ENCODE data around the gene LMTK2.
A peak's percentile ranks its signal among the peaks of the same experiment; 100 is the strongest.

Gene LMTK2

DNA sequence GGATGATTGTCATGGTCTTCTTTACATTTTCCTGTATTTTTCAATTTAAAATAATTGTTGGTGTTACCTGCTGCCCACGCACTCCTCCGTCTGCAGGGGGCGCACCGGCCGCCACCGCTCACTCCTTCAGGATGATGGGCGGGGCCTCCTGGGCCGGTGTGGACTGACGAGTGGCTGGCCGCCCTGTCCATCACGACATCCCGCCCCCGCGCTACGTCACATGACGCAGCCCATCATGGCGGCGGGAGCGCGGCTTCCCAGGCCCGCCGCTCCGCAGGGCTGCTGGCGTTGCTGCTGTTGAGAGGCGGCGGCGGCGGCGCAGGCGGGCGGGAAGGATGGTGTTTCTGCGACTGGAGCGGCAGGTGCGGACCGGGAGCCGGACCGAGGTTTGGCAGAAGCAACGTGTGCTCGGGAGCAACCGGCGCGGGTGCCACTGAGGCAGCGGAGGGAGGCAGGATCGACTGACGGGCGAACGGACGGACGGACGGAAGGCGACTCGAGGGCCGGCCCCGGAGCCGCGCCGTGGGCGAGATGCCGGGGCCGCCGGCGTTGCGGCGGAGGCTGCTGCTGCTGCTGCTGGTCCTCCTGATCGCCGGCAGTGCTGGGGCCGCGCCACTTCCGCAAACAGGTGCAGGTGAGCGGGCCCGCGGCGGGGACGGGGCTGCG lies at the start of gene LMTK2:
Gene LMTK2 (plus strand): TSS at position 216 of the 666 bp plus-strand sequence. CDS start 316 bp downstream, at position 532.
- H3K4me3 ChIP-seq (ENCODE audit: low read depth, low read length): peak within 1 kb of the TSS; percentile 88
- TF ChIP-seq, protein P1, sequence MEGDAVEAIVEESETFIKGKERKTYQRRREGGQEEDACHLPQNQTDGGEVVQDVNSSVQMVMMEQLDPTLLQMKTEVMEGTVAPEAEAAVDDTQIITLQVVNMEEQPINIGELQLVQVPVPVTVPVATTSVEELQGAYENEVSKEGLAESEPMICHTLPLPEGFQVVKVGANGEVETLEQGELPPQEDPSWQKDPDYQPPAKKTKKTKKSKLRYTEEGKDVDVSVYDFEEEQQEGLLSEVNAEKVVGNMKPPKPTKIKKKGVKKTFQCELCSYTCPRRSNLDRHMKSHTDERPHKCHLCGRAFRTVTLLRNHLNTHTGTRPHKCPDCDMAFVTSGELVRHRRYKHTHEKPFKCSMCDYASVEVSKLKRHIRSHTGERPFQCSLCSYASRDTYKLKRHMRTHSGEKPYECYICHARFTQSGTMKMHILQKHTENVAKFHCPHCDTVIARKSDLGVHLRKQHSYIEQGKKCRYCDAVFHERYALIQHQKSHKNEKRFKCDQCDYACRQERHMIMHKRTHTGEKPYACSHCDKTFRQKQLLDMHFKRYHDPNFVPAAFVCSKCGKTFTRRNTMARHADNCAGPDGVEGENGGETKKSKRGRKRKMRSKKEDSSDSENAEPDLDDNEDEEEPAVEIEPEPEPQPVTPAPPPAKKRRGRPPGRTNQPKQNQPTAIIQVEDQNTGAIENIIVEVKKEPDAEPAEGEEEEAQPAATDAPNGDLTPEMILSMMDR (IDR thresholded peaks at IDR 0.05; ENCODE audit: low read depth, low read length): peak; percentile 76

DNA sequence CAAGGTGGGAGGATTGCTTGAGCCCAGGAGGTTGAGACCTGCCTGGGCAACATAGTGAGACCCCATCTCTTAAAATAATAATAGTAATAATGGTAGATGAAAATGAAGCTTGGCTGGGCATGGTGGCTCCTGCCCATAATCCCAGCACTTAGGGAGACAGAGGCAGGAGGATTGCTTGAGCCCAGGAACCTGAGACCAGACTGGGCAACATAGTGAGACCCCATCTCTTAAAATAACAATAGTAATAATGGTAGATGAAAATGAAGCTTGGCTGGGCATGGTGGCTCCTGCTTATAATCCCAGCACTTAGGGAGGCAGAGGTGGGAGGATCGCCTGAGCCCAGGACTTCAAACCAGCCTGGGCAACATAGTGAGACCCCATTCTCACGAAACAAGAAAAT lies 49.5 kb upstream of the LMTK2 start:
- H3K4me3 ChIP-seq (ENCODE audit: low read depth, low read length): no peak overlapping the region
- TF ChIP-seq, protein P1 (IDR thresholded peaks at IDR 0.05; ENCODE audit: low read depth, low read length): no peak

DNA sequence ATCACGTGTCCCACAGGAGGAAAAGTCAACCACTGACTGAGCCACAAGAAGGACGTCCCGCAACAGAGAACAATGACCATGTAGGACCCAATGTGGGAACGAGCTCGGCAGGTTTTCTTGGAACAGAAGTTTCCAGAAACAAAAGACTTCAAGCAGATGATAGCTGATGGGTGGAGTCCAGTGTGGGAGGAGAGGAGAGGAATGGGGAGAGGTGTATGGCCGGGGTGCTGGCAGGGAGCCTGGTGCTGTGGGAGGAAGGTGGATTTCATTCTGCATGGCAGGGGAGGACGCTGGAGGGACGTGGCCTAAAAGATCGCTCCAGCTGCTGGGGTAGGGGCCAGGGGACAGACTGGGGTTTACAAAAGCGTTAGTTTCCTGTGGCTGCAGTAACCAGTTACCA lies 48.5 kb upstream of the LMTK2 start:
- TF ChIP-seq, protein P1 (IDR thresholded peaks at IDR 0.05; ENCODE audit: low read depth, low read length): no peak
- H3K4me3 ChIP-seq (ENCODE audit: low read depth, low read length): no peak overlapping the region

DNA sequence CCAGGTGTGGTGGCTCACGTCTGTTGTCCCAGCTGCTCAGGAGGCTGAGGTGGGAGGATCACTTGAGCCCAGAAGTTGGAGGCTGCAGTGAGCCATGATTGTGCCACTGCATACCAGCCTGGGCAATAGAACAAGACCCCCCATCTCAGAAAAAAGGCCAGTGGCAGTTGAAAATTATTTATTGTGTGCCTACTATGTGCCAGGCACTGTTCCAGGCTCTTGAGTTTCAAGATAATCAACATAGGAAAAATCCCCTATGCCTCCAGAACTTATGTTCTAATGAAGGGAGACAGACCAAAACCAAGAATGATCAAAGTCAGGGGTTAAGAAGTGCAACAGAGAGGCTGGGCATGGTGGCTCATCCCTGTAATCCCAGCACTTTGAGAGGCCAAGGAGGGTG lies 42.4 kb upstream of the LMTK2 start:
- TF ChIP-seq, protein P1 (IDR thresholded peaks at IDR 0.05; ENCODE audit: low read depth, low read length): no peak
- H3K4me3 ChIP-seq (ENCODE audit: low read depth, low read length): no peak overlapping the region

DNA sequence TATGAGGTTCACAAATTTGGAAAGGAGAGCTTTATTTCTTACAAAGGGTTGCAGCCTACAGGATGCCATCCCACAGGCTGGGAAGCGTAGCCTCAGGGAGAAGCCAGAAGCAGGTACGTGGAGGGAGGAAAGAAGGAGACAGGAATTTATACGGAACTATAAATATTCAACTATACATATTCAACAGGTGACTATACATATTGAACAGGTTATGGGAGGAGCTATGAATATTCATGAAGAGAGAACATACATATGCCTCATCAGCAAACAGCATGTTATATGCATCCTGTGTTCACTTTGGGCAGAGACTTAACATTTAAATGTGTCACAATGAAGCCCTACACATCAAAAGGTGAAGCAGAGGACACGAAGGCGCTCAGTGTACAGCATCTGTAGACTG lies 40.5 kb upstream of the LMTK2 start:
- TF ChIP-seq, protein P1 (IDR thresholded peaks at IDR 0.05; ENCODE audit: low read depth, low read length): no peak
- H3K4me3 ChIP-seq (ENCODE audit: low read depth, low read length): no peak overlapping the region

DNA sequence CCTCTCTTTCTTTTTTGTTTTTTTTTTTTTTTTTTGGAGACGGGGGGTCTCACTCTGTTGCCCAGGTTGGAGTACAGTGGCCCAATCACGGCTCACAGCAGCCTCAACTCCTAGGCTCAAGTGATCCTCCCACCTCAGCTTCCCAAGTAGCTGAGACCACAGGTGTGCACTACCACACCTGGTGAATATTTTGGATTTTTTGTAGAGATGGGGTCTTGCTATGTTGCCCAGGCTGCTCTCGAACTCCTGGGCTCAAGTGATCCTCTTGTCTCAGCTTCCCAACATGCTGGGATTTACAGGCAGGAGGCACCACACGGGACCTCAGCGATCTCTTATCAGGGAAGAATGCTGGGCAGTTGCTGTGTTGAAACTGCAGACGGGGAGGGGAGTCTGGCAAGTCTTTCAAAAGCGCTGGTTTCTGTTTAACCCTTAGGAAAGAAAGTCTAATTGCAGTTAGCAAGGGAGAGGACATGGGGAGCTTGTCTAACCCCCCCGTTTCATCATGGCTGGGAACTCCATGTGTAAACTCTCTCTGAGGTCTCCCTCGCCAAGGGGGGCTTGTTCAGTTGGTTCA lies 39.6 kb upstream of the LMTK2 start:
- TF ChIP-seq, protein P1 (IDR thresholded peaks at IDR 0.05; ENCODE audit: low read depth, low read length): no peak
- H3K4me3 ChIP-seq (ENCODE audit: low read depth, low read length): no peak overlapping the region

DNA sequence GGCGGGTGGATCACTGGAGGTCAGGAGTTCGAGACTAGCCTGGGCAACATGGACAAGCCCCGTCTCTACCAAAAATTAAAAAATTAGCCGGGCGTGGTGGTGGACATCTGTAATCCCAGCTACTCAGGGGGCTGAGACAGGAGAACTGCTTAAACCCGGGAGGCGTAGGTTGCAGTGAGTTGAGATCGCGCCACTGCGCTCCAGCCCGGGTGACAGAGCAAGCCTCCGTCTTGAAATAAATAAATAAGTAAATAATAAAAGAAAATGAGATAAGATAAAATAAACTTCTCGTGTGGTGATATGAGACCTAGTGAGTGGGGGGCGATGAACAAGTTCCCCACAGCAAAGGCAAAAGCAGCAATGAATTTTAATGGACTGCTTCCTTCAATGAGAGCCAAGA lies 33.6 kb upstream of the LMTK2 start:
- TF ChIP-seq, protein P1 (IDR thresholded peaks at IDR 0.05; ENCODE audit: low read depth, low read length): no peak

More for the DNA sequence above, 33.6 kb upstream of the LMTK2 start:
- no peak overlapping the region for H3K4me3 ChIP-seq (ENCODE audit: low read depth, low read length)
